Natural killer cell (primary cell): ENCODE results near the gene NUDT14. TPM values are rescaled to one million over a fixed set of nuclear protein-coding genes. Genes with fewer than 3 reads are reported as not detected.

Experiments used
- ATAC-seq, 3 donors: fragments of 150-1000 bp in 2 of 3; fragments of 200-7000 bp in 1 of 3; cut with Tn5 transposase; 1 replicate in 1 of 3; 2 replicates in 2 of 3; pipeline ENCODE4 v1.10.0; 2021; ENCODE audit warnings: mild to moderate bottlenecking in 2 of 3, moderate library complexity in 2 of 3
- DNase-seq, 2 donors: peaks; one replicate each; pipeline versions ENCODE4 v3.0.0 to v3.0.0-alpha.2; 2013 to 2021; ENCODE audit warnings: mixed read lengths in 1 of 2
- H3K27ac ChIP-seq: one replicate; pipeline ENCODE4 v1.5.1; 2013; ENCODE audit warnings: mild to moderate bottlenecking, low read length
- H3K27me3 ChIP-seq: one replicate; pipeline ENCODE4 v1.6.1; 2013; ENCODE audit warnings: low read length; ENCODE audit not compliant: control insufficient read depth, insufficient read depth
- H3K36me3 ChIP-seq: one replicate; pipeline ENCODE4 v1.6.1; 2013; ENCODE audit warnings: low read length; ENCODE audit not compliant: control insufficient read depth, insufficient read depth
- H3K4me1 ChIP-seq: one replicate; pipeline ENCODE4 v1.6.1; 2013; ENCODE audit warnings: low read length; ENCODE audit not compliant: control insufficient read depth, insufficient read depth
- H3K4me3 ChIP-seq: one replicate; pipeline ENCODE4 v1.5.1; 2013; ENCODE audit warnings: low read length
- H3K9me3 ChIP-seq: one replicate; pipeline ENCODE4 v1.6.1; 2013; ENCODE audit warnings: low read length; ENCODE audit not compliant: control insufficient read depth, insufficient read depth
- H3K27ac Mint-ChIP-seq, 2 donors: one replicate each; pipeline ENCODE4 v1.8.0; 2022; ENCODE audit warnings: mild to moderate bottlenecking in 2 of 2, mixed read lengths in 2 of 2, moderate library complexity in 1 of 2
- H3K27me3 Mint-ChIP-seq, 2 donors: one replicate each; pipeline ENCODE4 v1.8.0; 2022; ENCODE audit warnings: low read depth in 2 of 2, mixed read lengths in 2 of 2
- H3K36me3 Mint-ChIP-seq: one replicate; pipeline ENCODE4 v1.8.0; 2022; ENCODE audit warnings: mixed read lengths
- H3K4me1 Mint-ChIP-seq, 2 donors: one replicate each; pipeline ENCODE4 v1.8.0; 2022; ENCODE audit warnings: mixed read lengths in 2 of 2
- H3K4me3 Mint-ChIP-seq: one replicate; pipeline ENCODE4 v1.8.0; 2022; ENCODE audit warnings: mild to moderate bottlenecking, moderate library complexity, mixed read lengths
- H3K9me3 Mint-ChIP-seq, 2 donors: one replicate each; pipeline ENCODE4 v1.8.0; 2022; ENCODE audit warnings: mixed read lengths in 2 of 2
- WGBS: methylation state at CpG from one replicate; pipeline ENCODE4 v1.1.7; 2013; ENCODE audit warnings: missing lambda C conversion rate; ENCODE audit not compliant: insufficient coverage; 5-methylcytosine and 5-hydroxymethylcytosine counted together
- intact Hi-C: fragments of 100-400 bp; cut with micrococcal nuclease; formaldehyde crosslinking; loops from one replicate; pipeline ENCODE4 v1.14.2; 2022
- total RNA-seq, 4 donors: library from RNA; stranded (reverse); fragments of 120-200 nt in 1 of 4; gene quantifications; one replicate each; pipeline versions ENCODE4 v1.2.3 to v1.2.4, GENCODE V29; 2013 to 2022
- TF ChIP-seq, protein P1 (sequence below): fragments of 200-600 bp; IDR thresholded peaks from one replicate; pipeline ENCODE4 v1.8.0; 2022; ENCODE audit warnings: antibody characterized with exemption

Gene NUDT14
- total RNA-seq, 3 donors from 2014 or later (not counting 1 experiment from before 2014, with no cell fraction given) = 16.0 to 32.9 (median 22.8) TPM

GRCh38 chr14:105146976-105147635 is 34.0 kb downstream of the NUDT14 start:
- H3K4me3 Mint-ChIP-seq = no peak overlapping the region
- Histone ChIP-seq H3K27ac (no peak overlapping the region), H3K36me3 (no peaks in the 10 kb centered on the region), H3K4me3 (no peak overlapping the region), H3K27me3 (no peaks in the 10 kb centered on the region), H3K4me1 (no peaks in the 10 kb centered on the region), H3K9me3 (no peaks in the 10 kb centered on the region)
- DNase-seq = no peak
- no peaks in the 10 kb centered on the region for H3K4me1 Mint-ChIP-seq
- no peak overlapping the region for H3K27ac Mint-ChIP-seq
- H3K9me3 Mint-ChIP-seq = no peaks in the 10 kb centered on the region
- H3K36me3 Mint-ChIP-seq = no peaks in the 10 kb centered on the region
- no peaks in the 10 kb centered on the region for H3K27me3 Mint-ChIP-seq
- ATAC-seq = no peak
- TF ChIP-seq, protein P1, sequence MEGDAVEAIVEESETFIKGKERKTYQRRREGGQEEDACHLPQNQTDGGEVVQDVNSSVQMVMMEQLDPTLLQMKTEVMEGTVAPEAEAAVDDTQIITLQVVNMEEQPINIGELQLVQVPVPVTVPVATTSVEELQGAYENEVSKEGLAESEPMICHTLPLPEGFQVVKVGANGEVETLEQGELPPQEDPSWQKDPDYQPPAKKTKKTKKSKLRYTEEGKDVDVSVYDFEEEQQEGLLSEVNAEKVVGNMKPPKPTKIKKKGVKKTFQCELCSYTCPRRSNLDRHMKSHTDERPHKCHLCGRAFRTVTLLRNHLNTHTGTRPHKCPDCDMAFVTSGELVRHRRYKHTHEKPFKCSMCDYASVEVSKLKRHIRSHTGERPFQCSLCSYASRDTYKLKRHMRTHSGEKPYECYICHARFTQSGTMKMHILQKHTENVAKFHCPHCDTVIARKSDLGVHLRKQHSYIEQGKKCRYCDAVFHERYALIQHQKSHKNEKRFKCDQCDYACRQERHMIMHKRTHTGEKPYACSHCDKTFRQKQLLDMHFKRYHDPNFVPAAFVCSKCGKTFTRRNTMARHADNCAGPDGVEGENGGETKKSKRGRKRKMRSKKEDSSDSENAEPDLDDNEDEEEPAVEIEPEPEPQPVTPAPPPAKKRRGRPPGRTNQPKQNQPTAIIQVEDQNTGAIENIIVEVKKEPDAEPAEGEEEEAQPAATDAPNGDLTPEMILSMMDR = no peak
- WGBS = 93% methylated on average over 22 of the region's 22 CpGs
- intact Hi-C loops = no loop called here

DNA sequence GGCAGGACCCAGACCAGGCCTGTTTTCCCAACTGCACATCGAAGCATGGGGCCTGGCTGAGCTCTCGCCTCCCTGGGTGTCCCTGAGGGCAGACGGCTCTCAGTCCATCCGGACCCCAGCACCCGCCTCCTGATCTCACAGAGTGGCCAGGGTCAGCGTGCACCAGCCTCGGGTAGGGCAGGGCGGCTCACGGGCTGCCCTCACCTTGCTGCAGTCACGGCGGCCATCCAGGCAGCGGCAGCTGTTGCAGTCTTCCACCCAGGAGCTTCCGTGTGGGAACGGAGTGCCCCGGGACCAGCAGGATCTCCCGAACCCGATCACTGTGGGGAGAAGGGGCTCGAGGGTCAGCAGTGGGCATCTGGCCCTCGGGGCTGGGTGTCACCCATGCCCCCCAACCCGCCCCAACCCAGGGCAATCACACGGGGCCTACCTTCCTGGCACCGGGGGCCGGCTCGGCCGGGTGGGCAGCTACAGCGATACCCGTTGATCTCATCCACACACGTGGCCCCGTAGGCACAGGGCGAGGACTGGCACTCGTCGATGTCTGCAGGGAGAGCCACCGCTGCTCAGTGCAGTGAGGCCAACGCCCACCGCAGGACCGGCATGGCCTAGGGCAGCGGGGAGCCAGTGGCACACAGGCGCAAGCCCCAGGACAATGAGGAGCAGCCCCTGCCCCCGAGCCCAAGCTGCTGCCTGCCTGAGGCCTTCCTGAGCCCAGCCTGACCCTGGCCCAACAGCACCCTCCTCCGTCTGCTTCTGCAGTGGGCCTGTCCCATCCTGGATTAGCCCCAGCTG is 34.7 kb downstream of the NUDT14 start:
- no peak overlapping the region for H3K27ac Mint-ChIP-seq
- Histone ChIP-seq H3K4me3 (no peak overlapping the region), H3K9me3 (no peaks in the 10 kb centered on the region), H3K27me3 (no peaks in the 10 kb centered on the region), H3K4me1 (no peaks in the 10 kb centered on the region), H3K27ac (no peak overlapping the region), H3K36me3 (no peaks in the 10 kb centered on the region)
- H3K36me3 Mint-ChIP-seq = no peaks in the 10 kb centered on the region
- no peaks in the 10 kb centered on the region for H3K4me1 Mint-ChIP-seq
- TF ChIP-seq, protein P1 = no peak
- intact Hi-C loops = no loop called here
- H3K9me3 Mint-ChIP-seq = no peaks in the 10 kb centered on the region
- no peak for DNase-seq
- WGBS = 93% methylated on average over 40 of the region's 40 CpGs
- H3K4me3 Mint-ChIP-seq = no peak overlapping the region
- ATAC-seq = no peak
- H3K27me3 Mint-ChIP-seq = no peaks in the 10 kb centered on the region

GRCh38 chr14:105145381-105146180 is 35.5 kb downstream of the NUDT14 start:
- H3K4me3 Mint-ChIP-seq = no peak overlapping the region
- DNase-seq = no peak
- no peaks in the 10 kb centered on the region for H3K36me3 Mint-ChIP-seq
- Histone ChIP-seq H3K27me3 (no peaks in the 10 kb centered on the region), H3K27ac (no peak overlapping the region), H3K9me3 (no peaks in the 10 kb centered on the region), H3K4me1 (no peaks in the 10 kb centered on the region), H3K36me3 (no peaks in the 10 kb centered on the region), H3K4me3 (no peak overlapping the region)
- no peaks in the 10 kb centered on the region for H3K9me3 Mint-ChIP-seq
- no peak overlapping the region for H3K27ac Mint-ChIP-seq
- TF ChIP-seq, protein P1 = no peak
- WGBS = 95% methylated on average over 28 of the region's 28 CpGs
- no peaks in the 10 kb centered on the region for H3K4me1 Mint-ChIP-seq
- ATAC-seq = no peak
- intact Hi-C loops = no loop called here
- H3K27me3 Mint-ChIP-seq = no peaks in the 10 kb centered on the region
